HG03354 (cell line): ENCODE data around the gene HIVEP3.

Experiments used
- ATAC-seq: cut with Tn5 transposase; IDR thresholded peaks from one replicate; pipeline ENCODE4 v1.9.1; 2021; ENCODE audit warnings: mild to moderate bottlenecking; ENCODE audit not compliant: unreplicated experiment, poor library complexity, severe bottlenecking

Gene HIVEP3

DNA sequence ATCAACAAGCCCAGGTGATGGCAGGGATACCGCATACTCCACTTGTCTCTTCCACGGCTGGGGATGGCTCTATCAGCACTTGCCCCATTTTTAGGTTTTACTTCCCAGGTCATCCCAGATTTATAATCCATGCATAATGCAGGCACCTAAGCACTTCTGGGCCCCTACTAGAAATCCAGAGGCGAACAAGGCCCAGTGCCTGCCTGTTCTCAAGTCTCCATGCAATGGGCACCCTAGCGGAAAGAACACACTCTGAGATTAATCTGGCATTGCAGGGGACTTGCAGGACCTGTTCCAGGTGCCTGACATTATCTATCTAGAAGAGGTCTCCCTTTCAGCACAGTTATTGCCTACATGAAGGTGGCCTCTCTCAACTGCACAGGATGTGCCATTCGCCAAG is 39.8 kb downstream of the HIVEP3 start:
- ATAC-seq, result no peak

DNA sequence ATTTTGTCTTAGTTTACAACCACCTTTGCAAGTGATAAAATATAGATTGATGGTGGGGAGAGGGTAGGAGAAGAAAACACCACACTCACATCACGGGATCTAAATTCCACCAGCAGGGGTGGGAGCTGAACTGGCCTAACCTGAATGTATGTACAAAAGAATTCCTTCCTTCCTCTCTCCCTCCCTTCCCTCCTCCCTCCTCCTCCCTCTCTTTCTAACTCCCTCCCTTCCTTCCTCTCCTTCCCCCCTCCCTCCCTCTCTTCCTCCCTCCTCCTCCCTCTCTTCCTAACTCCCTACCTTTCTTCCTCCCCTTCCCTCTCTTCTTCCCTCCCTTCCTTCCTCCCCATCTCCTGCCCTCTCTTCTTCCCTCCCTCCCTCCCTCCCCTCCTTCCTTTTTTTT is 40.2 kb downstream of the HIVEP3 start:
- no peak for ATAC-seq

DNA sequence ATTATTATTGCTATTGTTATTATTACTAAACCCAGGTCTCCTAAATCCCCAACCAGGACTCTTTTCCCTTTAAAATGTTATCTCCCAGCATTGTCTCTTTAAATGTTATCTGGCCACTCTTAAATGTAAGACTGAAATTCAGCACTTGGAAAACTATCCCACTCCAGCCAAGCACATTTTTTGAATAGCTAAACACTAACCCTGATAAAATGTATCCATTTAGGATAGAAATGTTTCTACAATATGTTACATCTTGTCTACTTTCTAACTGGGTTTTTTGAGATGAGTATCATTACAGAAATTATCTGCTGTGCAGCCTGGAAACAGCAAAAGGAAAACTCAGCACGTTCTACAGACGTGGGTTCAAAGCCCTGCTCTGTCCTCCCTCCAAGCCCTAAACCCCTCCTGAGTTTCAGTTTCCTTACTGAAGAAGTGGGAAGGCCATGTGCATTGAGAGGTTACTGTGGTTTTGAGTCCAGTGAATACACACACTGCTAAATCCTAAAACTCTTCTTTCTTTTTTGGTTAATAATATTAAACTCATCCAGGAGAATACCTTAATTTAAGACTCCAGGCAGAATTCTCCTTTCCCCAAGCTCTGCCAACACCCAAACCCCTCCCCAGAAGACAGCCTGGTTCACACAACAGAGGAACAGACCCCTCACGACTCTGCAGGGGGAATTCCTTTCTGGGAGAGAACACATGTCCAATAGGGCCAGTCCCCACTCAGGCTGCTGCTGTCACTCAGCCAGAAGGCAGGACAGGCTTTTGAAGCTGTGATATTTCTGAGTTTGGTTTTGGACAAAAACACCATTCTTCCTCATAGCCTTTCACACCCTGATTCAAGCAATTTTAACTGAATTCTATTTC is 41.9 kb downstream of the HIVEP3 start:
- ATAC-seq, result no peak

DNA sequence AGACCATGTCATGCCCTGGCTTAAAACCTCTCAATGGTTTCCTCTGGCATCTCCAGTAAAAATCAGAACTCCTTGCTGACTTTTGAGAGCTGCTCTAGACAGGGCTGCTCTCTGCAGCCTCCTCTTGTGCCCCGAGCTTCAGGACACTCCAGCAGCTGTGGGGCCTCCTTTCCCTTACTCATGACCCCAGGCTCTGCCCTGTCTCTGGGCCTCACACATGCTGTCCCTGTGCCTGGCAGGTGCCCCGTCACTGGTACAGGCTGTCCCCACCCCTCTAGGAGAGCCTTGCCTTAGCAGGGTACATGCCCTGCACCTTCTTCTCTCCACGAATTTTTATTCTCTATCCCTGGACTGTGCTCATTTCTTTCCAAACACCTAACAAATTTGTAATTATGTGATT is 43.2 kb downstream of the HIVEP3 start:
- no peak for ATAC-seq

DNA sequence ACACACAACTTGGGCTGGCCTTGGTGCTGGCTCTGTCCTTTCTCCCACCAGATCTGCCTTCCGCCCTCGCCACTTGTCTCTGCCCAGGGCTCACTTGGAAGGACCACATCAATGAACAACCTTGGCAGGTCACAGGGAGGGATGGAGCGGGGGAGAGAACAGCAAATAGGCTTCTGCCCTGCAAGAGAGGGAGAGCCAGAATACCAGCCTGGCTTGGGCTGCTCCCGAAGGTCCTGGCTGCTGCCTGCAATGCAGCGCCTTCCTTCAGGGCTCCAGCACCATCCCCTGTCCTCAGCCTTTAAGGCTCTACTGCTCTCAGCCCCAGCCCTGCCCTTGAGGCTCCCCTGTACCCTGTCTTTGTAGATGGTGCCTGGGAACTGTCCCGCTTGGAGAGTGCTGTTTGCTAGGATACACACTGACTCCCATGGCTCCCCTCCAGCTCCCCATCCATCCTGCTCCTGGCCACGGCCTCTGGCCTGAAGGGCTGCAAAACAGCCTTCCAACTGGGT is 43.8 kb downstream of the HIVEP3 start:
- ATAC-seq, result no peak

DNA sequence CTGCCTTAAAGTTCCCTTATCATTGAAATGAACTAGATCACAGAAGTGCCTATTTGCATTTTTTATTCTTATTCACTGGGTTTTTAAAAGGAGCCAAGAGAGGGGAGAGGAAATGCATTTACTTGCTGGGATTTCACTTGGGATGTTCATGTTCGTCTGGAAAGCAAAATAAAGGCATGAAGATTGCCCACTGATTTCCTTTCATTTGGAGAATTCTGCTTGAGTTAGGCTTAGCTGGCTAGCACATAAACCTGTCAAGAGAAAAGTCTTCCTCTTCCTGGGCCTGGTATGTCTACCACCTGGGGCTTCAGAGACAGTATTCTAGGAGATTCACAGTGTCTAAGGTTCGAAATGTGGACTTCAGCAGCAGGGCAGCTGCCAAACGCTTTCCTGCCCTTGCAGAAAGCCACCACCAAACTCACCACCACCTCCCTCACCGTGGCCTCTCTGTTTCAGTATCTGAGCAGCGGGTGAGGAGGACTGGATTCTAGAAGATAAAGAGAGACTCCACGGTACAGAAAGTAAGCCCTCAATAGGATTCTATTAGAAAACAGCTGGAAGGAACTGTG is 44.5 kb downstream of the HIVEP3 start:
- ATAC-seq, result no peak

DNA sequence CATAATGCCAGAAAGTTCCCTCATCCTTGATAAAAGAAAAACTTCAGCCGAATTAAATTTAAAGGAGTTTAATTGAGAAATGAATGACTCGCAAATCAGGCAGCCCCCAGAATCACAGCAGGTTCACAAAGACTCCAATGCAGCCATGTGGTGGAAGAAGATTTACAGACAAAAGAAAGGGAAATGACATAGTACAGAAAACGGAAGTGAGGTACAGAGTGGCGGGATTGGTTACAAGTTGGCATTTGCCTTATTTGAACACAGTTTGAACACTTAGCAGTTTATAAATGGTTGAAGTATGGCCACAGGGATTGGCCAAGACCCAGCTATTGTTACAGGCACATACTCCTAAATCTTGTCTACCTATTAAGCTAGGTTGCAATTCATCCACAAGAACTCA is 46.6 kb downstream of the HIVEP3 start:
- no peak for ATAC-seq

DNA sequence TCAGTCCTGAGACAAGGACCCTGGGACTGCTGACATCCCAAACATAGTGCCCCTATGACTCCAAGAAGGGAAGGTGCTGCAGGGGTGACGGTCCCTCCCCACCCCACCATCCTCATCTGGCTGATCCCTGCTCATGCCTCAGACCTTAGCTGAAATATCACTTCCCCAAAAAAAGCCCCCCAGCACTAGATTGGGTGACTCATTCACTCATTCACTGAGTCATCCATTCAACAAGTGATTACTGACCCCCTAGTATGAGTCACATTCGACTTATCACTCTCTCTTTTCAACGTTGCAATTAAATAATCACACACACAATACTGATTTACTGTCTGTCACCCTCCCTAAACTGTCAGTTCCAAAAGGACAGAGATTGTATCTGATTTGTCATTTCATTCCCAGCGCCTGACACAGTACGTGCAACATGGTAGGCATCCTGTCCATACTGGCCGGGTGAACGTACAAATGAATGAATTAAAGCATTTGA is 48.6 kb downstream of the HIVEP3 start:
- ATAC-seq, result no peak

DNA sequence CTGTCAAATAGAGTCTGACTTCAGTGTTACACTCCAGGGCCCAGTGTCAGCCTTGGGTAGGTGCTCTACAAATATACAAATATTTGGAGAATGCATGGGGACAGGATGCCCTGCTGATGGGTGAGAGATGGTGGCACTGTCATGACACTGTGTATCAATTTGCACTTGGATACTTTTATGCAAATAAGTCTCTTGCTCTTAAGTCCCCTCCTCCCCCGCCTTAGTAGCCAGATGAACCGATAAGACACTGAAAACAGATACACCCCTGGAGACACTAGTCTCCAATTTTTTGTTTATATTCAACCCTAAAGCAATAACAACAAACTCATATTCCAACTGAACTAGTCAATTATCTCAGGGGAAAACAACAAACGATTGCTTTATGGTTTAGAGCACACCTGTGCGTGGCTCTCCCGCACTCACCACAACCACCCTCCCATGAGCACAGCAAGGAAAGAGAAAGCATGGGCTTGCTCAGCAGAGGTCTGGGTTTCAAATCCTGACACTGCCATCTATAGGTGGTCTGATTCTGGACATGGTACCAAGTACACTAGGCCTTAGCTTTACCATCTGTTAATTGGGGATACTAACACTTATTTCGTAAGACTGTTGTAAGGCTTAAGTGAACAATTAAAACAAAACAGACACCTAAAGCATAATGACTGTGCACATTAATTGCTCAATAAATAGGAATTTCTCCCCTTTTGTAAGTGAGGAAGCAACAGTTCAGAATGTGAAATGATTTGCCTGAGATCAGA is 50.3 kb downstream of the HIVEP3 start:
- peak; percentile 76 for ATAC-seq

DNA sequence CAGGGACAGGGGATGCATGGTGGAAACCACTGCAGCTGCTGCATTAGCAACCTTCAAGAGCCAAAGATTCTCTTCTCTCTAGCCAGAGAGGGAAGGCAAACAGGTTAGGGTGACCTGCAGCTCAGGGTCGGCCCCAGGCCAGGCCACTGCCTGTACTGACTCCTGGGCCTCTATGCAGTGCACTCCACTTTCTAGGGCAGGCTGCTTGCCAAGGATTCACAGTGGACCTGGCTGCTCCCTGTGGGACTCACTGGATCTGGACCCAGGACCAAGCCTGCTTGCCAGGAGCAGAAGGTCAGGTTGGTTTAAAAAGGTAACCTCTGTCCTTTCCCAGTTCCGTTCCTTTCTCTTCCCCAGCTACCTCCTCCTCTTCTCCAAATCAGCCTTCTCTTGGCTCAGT is 52.4 kb downstream of the HIVEP3 start:
- no peak for ATAC-seq

DNA sequence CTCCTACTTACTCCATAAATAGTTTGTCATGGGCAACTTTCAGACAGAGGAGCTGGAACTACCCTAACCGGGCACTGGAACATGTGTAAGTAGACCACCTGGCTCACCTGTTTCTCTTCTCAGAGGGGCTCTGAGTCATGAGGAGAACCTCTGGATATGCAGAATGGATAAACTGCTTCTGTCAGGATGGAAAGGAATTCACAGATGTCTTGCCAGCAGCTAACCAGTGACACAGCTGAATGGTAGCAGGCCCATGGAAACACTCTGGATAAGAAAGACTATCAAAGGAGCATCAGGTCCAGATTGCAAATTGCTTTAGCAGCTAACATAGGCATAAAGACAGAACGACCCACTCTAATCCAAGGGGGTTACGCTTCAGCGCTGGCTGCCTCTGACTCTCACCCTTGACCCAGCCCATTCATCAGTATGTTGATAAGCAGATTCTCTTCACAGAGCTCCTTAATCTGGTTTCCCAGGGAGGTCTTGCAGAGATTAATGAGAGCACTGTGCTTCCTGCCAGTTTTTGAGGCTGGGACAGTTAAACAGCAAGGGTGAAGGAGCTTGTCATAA is 54.2 kb downstream of the HIVEP3 start:
- ATAC-seq, result no peak

DNA sequence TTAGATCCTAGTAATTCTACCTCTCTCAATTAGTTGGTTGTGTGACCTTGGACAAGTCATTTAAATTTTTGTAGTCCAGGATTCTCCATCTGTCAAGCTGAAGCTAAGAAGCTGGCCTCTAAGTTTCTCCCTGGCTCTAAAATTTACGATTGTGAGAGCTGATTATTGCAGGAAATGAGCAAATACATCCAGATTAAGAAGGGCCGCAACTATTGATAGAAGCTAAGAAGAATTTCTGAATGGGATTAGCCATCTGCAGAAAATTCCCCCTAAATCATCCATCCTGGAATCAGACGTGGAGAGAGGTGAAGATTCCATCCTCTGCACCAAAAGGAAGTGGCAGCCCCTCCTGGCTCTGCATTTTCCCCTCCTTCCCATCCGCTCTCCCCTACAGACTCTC is 55.0 kb downstream of the HIVEP3 start:
- ATAC-seq, result no peak

DNA sequence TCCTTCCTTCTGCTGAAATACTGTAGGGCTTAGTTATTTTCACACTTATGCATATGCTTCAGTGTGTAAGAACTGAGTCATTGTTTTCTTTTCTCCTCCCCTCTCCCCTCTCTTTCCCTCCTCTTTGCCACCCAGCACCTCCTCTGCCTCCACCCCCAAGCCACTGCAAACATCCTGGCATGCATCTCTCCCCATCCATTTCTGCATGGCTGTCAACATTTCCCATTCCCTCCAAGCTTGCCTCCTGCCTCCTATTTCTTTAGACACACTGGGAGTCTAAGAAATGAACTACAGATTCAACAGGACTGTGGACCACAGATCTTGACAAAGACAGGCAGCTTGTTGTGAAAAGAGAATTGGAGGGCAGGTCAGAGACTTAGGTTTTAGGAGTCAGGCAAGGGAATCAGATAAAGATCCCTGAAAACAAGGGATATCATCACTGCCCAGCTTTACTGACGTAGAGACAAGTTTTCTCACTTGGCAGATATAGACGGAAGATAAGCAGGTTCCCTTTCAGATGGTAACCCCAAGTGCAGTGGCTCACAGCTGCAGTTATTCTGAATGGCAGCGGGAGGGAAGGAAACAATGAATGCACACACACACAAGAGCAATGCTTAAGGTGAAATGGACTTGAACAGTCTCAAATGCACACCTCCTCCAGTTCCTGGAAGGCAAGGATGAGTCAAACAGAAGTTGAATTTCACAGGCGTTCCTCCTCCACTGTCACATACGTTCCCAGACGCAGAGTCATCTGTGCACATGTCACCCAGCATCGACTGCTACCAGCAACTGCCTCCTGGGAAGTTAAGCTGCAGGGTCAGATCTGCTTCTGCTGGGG is 56.1 kb downstream of the HIVEP3 start:
- no peak for ATAC-seq

DNA sequence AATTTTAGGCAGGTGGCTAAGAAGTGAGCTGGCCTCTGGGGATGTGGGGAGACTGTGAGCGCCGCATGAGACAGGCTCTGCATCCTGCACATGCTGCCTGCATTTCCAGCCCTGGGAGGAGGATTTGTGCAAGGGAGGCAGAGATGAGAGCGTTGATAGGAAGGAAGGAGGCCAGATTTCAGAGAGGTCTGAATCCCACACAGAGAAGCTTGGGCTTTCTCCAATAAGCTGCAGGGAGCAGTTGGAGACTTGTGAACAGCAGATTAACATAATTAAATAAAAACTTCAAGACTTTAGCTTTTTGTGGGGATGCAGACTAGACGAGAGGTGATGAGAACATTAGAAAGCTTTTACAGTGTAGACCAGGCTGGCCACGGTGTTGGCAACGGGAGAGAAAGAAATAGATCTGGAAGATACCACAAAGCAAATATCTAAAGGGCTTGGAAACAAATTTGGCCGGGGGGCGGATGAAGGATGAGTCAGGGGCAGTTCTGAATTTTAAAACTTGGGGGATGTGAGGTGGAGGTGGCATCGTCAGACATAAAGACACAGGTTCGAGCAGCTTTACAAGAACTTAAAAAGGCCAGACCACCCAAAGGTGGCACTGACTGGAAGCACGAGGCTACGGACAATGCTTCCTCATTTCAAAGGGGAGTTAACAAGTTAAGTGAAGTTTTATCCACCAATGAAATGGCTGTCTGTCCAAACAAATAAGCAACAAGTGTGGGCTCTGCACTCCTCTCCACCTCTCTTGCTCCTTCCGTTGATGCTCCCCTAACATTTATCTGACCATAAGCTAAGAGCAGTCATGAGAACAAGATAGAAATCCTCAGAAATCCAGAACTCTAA is 57.0 kb downstream of the HIVEP3 start:
- ATAC-seq, result no peak

DNA sequence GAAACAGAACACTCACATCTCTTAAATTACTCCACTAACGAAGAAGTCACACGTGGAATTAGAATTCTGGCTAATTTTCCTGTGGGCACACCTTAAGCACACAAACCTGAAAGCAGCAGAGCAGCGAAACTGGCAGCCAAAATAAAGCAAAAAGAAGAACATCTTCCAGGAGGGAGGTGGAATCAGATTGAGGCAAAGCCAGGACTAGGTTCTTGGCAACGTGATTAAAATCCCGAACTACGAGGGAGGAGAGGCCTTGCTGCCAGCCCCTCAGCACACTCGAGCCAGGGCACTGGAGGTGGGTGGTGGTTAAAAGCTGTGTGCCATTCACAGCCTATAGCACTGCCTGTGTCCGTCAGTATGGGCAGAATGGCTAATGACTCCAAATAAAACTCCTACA is 58.0 kb downstream of the HIVEP3 start:
- no peak for ATAC-seq

DNA sequence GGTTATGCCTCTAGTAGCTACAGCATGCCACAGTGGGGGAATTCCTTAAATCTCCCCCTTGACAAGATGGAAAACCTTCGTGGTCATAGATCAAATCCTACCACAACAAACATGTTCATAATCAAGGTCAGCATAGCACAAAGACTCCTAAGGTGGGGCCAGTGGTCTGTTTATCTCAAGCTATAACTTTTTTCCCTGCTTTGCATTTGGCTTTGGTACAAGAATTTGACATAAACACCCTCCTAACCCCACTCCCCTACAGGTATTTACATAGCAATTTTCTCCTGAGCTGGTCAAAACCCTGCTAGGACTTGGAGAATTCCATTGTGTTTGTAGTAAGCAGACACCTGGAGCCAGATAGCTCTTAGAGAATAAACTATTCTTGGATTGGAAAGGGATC is 58.5 kb downstream of the HIVEP3 start:
- ATAC-seq, result no peak

DNA sequence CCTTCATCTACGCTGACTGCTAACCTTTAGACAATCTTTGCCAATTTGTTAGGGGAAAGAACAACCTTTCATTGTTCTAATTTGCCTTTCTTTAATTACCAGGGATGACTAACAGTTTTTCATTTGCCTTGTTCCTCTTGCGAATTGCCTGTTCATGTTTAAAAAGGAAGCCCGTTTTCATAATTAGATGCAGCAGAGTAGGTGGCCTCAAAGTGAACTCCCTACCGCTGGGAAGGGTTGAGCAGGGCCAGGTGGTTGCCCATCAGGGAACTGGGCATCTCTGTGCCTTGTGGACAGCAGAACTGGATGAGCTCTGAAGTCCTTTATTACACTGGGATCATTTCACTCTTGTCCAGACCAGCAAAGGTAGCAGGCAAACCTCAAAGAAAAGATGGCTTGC is 59.0 kb downstream of the HIVEP3 start:
- ATAC-seq, result no peak

DNA sequence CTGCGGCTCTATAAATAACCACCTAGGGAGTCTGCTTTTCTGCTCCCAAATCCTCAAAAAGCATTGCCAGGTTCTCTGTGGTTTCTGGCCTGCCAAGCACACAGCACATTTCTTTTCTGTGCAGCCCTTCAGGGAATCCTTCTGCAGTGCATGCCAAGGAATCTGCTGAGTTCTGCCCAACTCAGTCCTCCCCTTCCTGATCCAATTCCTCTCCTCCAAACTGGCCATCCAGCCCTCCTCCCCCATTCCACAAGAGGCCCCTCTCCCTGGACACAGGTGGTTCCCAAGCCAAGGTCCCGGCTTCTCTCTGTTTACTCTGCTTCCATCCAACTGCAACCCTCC is 61.8 kb downstream of the HIVEP3 start:
- no peak for ATAC-seq
